Ammon's horn (tissue), 1 donor: ENCODE data around the gene KAT6B.

ENCODE experiments used
- DNase-seq: peaks from one replicate; pipeline ENCODE4 v3.0.0-alpha.2; 2016; ENCODE audit warnings: low spot score

Gene KAT6B

GRCh38 chr10:74823791-74824183 is 2.6 kb upstream of the KAT6B start:
- no peak for DNase-seq

- peak; percentile 12 for DNase-seq
Measured at GRCh38 chr10:74824184-74824899, 2.1 kb upstream of the KAT6B start.

GRCh38 chr10:74824900-74825370 is 1.5 kb upstream of the KAT6B start:
- DNase-seq = peak; percentile 64

DNA sequence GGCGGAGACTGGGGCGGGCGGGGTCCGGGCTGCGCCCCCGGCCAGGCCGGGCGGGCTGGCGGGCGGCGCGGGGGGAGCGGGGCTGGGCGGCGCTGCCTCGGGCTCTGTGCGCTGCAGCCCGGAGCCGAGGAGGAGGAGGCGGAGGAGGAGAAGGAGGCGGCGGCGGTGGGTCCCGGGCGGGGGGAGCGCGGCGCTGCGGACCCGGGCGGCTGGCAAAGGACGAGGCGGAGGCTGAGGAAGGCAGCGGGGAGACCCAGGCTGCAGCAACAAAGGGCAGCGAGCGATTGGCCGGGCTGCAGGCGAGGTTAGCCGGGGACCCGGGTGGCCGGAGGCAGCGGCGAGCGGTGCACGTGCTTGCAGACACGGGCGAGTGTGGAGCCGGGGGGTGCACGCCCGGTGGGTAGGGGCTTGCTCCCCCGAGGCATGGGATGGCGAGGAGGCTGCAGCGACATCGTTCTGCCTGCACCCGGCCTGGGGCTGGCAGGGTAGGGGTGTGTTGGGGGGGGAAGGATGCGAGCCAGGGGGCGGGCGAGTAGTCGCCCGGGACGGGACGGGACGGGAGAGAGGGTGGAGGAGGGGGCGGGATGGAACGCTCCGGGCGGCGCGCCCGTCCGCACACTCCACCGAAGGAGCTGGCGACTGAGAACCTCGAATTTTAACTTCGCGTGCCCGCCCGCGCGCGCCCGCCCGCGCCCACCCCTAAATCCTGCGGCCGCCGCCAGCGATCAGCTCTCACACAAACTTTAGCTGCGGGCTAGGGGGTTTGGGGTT is 844 bp upstream of the KAT6B start:
- peak; percentile 63 for DNase-seq

DNA sequence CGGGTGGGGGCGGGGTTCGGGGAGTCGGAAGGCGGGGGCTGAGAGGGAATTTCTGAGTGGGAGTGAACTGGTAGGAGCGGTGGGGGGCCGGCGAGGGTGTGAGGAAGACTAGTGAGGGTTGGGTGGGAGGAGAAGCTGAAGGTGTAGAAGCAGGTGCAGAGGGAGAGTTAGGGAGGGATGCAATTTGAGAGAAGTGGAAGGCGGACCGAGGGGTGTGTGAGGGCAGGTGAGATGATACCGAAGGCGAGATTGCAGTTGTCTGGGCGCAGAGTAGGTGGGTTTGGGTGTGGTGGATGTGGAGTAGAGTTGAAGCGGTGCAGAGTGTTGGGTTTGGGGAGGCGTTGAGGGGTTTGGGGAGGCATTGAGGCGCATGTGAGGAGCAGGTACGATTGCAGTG is 643 bp downstream of the KAT6B start:
- no peak for DNase-seq

- no peak for DNase-seq
Measured at GRCh38 chr10:74827694-74828093, 1.3 kb downstream of the KAT6B start.

- DNase-seq = no peak
Measured at GRCh38 chr10:74828946-74829345, 2.5 kb downstream of the KAT6B start.

DNA sequence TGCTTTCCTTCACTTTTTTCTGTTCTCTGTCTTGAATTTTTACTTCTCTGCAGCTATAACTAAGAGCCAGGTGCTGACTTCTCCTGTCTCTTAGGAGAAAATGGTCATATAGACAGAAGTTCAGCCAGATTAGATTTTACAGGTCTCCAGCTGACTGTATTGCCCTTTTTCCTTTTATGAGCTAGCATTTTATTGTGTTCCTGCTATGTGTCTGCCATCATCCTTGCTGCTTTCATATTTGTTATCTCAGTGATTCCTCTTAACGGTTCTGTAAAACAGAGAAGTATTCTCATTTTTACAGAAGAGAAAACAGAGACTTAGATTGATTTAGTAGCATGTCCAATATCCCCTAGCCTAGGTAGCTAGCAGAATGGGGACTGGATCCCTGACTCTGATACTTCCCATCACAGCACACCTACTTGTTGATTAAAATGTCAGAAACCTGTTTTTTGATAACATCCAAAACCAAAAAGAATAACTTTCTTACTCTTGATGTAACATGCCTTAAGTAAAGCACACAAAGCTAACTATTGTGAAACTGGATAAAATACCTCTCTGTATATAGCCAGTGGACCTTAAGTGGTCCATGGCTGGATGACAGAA is 5.2 kb downstream of the KAT6B start:
- DNase-seq = no peak

DNA sequence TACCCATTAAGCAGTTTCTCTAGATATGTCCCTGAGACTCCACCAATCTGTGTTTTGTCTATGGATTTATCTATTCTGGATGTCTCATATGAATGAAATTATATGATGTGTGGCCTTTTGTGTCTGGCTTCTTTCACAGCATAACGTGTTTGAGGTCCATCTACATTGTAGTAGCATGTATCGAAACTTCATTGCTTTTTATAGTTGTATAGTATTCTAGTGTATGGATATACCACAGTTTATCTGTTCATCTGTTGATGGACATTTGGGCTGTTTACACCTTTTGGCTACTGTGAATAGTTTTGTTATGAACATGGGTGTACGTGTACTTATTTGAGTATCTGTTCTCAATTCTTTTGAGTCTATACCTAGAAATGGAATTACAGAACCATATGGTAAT is 9.6 kb downstream of the KAT6B start:
- DNase-seq = no peak

DNA sequence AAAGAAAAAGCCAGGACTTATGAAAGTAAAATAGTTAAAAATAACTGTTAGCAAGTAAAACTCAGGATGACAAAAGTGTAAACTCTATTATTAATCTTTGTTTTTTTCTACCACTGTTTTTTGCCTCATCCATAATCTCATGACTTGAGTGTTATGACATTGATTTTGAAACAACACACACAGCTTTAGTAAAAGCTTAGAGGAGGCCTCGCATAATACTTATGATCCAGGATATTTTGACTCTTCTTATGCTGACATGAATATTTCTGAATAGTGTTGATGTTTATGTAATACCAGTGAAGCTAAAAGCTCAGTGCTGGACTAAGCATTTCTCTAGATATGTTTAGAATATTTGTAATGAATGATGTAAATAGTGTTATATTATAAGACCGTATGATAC is 10.5 kb downstream of the KAT6B start:
- DNase-seq = no peak

GRCh38 chr10:74837743-74838142 is 11.3 kb downstream of the KAT6B start:
- DNase-seq = no peak

DNA sequence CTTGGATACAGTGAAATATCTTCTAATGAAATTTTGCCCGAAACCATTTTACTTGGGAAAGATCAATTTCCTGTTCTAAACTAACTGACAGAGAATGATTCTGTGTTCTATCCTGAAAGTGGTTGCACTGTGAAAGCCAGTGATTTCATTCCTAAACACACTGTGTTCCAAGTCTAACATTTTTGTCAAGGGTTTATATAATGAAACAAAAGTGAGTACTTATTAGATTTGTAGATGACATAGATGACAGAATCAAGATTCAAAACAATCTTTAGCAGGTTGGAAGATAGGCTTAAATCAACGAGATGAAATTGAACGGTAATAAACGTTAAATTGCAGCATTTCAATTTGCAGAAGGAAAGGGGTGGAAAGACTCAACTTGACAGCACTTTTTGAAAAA is 13.3 kb downstream of the KAT6B start:
- DNase-seq = no peak

DNA sequence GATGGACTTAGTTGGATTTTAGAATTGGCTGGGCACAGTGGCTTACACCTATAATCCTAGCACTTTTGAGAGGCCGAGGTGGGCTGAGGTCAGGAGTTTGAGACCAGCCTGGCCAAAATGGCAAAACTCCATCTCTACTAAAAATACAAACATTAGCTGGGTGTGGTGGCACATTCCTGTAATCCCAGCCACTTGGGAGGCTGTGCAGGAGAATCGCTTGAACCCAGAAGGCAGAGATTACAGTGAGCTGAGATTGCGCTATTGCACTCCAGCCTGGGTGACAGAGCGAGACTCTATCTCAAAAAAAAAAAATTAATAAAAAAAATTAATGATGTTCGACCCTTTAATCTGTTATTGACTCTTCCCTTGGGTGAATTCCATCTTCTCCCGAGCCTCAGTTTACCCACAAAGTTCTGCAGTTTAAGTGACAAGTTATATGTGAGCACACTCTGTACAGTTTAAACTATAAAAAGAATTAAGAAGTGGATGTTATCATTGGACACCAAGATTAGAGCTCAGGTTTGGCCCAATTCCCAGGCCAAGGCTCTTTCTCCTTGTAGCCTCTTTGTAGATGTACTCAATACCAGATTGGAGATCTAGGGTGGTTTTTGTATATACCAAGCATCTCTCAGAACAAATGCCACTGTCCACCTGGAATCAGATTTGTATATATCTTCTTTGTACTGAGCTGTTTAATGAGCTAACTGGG is 15.0 kb downstream of the KAT6B start:
- DNase-seq = no peak

- no peak for DNase-seq
Measured at GRCh38 chr10:74842301-74842954, 16.0 kb downstream of the KAT6B start.

- no peak for DNase-seq
Measured at GRCh38 chr10:74846958-74847357, 20.6 kb downstream of the KAT6B start.

- no peak for DNase-seq
Measured at GRCh38 chr10:74851831-74852230, 25.4 kb downstream of the KAT6B start.

DNA sequence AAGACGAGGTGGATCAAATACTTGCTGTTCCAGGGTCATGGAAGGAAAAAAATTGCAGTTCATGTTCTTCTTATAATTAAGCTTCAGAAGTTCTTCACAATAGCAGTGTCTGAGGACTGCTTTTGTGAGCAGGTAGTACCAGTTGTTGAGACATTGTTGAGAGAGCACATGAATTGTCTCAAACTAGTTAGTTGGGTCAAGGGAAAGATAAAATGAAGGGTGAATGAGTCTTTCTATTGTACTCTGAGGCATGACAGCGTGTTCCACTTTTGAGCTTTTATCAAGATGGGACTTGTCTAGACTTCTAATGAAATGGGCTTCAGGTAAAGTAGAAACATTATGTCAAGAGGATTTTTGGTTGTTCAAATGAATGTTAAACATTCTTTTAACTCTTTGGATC is 26.0 kb downstream of the KAT6B start:
- no peak for DNase-seq

- no peak for DNase-seq
Measured at GRCh38 chr10:74854610-74855009, 28.2 kb downstream of the KAT6B start.

- no peak for DNase-seq
Measured at GRCh38 chr10:74855027-74855426, 28.6 kb downstream of the KAT6B start.

DNA sequence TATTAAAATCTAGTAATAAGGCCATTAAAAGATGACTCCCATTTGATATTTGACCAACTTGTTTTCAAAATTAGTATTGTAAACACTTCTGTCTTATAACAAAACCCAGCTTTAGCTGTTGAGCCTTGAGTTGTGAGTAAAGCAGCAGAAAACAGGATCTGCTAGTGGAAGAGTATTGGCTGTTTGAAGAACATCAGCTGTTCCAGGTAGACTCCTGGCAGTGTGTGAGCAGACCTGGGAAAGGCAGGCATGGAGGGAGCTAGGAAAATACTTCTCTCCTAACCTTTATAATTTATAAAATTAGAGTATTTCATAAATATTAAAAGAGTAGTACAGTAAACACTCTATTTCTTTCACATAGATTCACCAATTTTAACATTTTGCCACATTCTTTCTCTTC is 29.0 kb downstream of the KAT6B start:
- DNase-seq = no peak

DNA sequence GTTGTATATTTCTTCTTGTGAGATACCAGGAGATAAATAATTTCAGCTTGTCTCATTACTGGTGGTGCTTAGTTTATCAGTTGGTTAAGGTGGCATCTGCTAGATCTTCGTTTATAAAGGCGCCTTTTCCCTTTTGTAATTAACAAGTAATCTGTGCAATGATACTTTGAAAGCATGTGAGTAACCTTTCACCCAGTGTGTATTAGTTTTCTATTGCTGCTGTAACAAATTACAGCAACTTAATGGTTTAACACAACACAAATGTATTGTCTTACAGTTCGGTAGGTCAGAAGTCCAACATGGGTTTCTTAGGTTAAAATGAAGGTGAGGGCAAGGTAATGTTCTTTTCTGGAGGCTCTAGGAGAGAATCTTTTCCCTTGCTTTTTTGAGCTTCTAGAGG is 30.5 kb downstream of the KAT6B start:
- no peak for DNase-seq

DNA sequence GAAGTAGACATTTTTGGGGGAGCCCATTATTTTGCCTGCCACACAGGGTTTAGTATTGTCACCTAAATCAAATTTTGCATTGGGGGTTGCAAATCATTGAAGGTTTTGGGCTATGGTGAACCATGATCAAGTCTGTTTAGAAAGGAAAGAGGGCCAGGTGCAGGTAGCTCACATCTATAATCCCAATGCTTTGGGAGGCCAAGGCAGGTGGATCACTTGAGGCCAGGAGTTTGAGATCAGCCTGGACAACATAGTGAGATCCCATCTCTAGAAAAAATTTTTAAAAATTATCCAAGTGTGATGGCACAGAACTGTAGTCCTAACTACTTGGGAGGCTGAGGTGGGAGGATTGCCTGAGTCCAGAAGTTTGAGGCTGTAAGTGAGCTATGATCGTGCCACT is 31.2 kb downstream of the KAT6B start:
- DNase-seq = no peak
